Activated CD8-positive, alpha-beta T cell treated with anti-CD3 and anti-CD28 coated beads for 36 hours (primary cell): ENCODE data around the gene BAZ1B. TPM values are rescaled to one million over a fixed set of nuclear protein-coding genes. Genes with fewer than 3 reads are reported as not detected.
"Not testable (repeated sequence)": the region's sequence is repeated elsewhere in the genome, so short reads cannot be mapped to it uniquely, and the experiment has no call there.

ENCODE experiments used
- ATAC-seq: fragments of 200-7000 bp; cut with Tn5 transposase; one replicate; pipeline ENCODE4 v1.10.0; 2021; ENCODE audit warnings: mild to moderate bottlenecking, moderate library complexity
- CTCF ChIA-PET: fragments of 350-600 bp; sonication (Branson Sonifier 250); formaldehyde crosslinking; loops from one replicate; lab custom pipeline; 2021; ENCODE audit warnings: antibody characterized with exemption; lab: Charles Lee
- POLR2A ChIA-PET: fragments of 350-600 bp; sonication (Branson Sonifier 250); formaldehyde crosslinking; loops from one replicate; lab custom pipeline; 2021; ENCODE audit warnings: antibody characterized with exemption; lab: Charles Lee
- DNase-seq: peaks from one replicate; pipeline ENCODE4 v3.0.0-alpha.2; 2020
- H3K27ac Mint-ChIP-seq: one replicate; pipeline ENCODE4 v1.8.0; 2021; ENCODE audit warnings: mild to moderate bottlenecking, mixed read lengths
- H3K27me3 Mint-ChIP-seq: one replicate; pipeline ENCODE4 v1.8.0; 2021; ENCODE audit warnings: mixed read lengths
- H3K36me3 Mint-ChIP-seq: one replicate; pipeline ENCODE4 v1.8.0; 2021; ENCODE audit warnings: low read depth, mixed read lengths
- H3K4me1 Mint-ChIP-seq: one replicate; pipeline ENCODE4 v1.8.0; 2021; ENCODE audit warnings: low read depth, mixed read lengths
- H3K4me3 Mint-ChIP-seq: one replicate; pipeline ENCODE4 v1.8.0; 2021; ENCODE audit warnings: mild to moderate bottlenecking, moderate library complexity, mixed read lengths
- H3K9me3 Mint-ChIP-seq: one replicate; pipeline ENCODE4 v1.8.0; 2021; ENCODE audit warnings: mixed read lengths
- CTCF ChIP-seq: fragments of 200-600 bp; IDR thresholded peaks from one replicate; pipeline ENCODE4 v1.8.0; 2022; ENCODE audit warnings: antibody characterized with exemption, mild to moderate bottlenecking
- intact Hi-C: fragments of 100-400 bp; cut with micrococcal nuclease; formaldehyde crosslinking; loops from one replicate; pipeline ENCODE4 v1.10.0; 2022
- total RNA-seq, 2 experiments: library from RNA; stranded (reverse); gene quantifications; one replicate each; pipeline ENCODE4 v1.2.3, GENCODE V29; 2021

Gene BAZ1B
- total RNA-seq, 2 experiments from 2014 or later: 82.4 to 82.6 TPM

DNA sequence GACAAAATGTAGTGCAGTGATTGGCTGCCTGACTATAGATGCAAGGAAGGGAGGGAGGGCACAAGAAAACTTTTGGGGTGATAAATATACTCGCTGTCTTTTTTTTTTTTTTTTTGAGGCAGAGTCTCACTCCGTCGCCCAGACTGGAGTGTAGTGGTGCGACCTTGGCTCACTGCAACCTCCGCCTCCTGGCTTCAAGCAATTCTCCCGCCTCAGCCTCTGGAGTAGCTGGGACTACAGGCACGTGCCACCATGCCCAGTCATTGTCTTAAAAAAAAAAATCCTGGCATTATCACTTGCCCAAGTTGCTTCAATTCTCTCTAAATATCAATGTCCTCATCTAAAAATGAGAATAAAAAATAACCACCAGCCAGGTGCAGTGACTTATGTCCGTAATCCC, 96.1 kb downstream of the BAZ1B start:
- ChIA-PET POLR2A (no interaction called here), CTCF (interaction anchor here (1.0 kb wide), 1 partner anchor 601 kb away, joined by 3 read pairs; no protein-coding TSS in a partner anchor)
- no peak for TF ChIP-seq CTCF
- no peaks in the 10 kb centered on the region for H3K4me1 Mint-ChIP-seq
- H3K36me3 Mint-ChIP-seq: no peaks in the 10 kb centered on the region
- no peak overlapping the region for H3K27ac Mint-ChIP-seq
- DNase-seq (no peak), ATAC-seq (no peak)
- intact Hi-C loops: no loop called here
- H3K27me3 Mint-ChIP-seq: peaks cover 4% of the 10 kb centered on the region
- H3K4me3 Mint-ChIP-seq: no peak overlapping the region
- H3K9me3 Mint-ChIP-seq: no peaks in the 10 kb centered on the region

DNA sequence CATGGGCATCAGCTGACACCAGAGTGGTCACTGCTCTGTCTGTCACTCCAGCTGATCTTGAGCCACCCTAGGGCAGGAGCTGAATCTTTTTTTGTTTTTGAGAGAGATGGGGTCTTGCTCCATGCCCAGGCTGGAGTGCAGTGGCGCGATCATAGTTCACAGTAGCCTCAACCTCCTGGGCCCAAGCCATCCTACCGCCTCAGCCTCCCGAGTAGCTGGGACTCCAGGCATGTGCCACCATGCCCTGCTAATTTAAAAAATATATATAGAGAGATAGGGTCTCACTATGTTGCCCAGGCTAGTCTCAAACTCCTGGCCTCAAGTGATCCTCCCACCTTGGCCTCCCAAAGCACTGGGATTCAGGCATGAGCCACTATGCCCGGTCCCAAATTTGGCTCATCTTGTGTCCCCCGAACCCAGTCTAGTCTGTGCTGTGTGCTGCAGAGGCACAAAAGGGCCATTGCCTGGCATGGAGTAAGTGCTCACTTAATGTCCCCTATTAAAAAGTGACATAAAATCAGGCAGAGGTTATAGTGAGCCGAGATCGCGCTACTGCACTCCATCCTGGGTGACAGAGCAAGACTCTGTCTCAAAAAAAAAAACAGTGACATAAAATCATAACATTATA, 96.6 kb downstream of the BAZ1B start:
- DNase-seq (no peak), ATAC-seq (no peak)
- CTCF ChIA-PET: no interaction called here
- Mint-ChIP-seq H3K4me1 (no peaks in the 10 kb centered on the region), H3K27me3 (peaks cover 4% of the 10 kb centered on the region), H3K36me3 (no peaks in the 10 kb centered on the region), H3K27ac (no peak overlapping the region), H3K4me3 (no peak overlapping the region), H3K9me3 (no peaks in the 10 kb centered on the region)
- TF ChIP-seq CTCF: no peak
- POLR2A ChIA-PET: no interaction called here
- intact Hi-C loops: no loop called here

GRCh38 chr7:73424489-73424885, 97.6 kb downstream of the BAZ1B start:
- ChIA-PET POLR2A (interaction anchor here (0.8 kb wide), 1 partner anchor 52 kb away, joined by 3 read pairs; no protein-coding TSS in a partner anchor), CTCF (no interaction called here)
- no peak for DNase-seq
- Mint-ChIP-seq H3K9me3 (no peaks in the 10 kb centered on the region), H3K36me3 (no peaks in the 10 kb centered on the region), H3K4me3 (no peak overlapping the region), H3K4me1 (no peaks in the 10 kb centered on the region), H3K27ac (no peak overlapping the region), H3K27me3 (peaks cover 4% of the 10 kb centered on the region)
- intact Hi-C loops: no loop called here
- TF ChIP-seq CTCF: no peak
- no peak for ATAC-seq

DNA sequence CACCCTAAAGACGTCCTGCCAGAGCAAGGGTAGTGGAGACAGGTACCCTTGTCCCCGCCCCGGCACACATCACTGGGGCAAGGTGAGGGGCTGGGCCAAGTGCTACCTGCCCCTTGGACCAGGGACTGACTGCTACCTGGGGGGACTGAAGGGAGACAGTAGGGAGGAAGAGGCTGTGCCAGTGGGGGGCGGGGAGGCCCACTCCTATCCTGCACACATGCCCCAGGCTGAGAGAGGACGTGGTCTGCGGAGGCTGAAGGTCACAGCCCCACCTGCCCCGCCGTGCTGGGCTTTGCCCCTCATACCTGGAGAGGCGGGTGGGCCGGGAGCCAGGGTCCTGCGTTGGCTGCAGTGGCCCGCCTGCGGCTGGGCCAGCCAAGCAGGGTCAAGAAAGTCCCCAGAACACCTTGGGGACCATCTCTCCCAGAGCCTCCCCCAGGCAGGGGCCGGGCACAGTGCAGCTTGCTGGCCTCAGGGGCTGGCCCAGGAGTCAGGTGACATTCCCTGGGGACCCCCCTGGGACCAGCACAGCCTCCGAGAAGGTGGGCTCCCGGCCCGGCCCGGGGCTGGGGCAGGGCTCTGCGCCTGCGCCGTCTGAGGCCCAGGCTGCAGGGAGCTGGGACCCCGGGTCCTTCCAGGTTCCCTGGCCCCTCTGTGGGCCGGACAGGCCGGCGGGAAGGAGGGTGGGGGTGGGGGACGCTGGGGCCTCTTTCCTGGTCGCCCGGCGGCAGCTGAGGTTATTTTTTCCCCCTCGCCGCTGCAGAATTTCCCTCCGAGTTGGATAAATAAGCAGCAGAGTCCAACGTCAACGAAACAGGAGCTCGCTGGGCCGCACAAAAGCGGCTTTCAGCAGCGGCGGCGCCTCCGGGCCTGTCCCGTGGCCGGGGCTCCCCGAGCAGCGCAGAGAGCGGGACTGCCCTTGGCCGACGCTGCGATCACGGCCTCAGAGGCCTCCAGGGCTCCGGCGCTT, 98.3 kb downstream of the BAZ1B start:
- no peak overlapping the region for H3K27ac Mint-ChIP-seq
- ChIA-PET POLR2A (interaction anchor here (0.8 kb wide), 1 partner anchor 51 kb away, joined by 3 read pairs; no protein-coding TSS in a partner anchor), CTCF (no interaction called here)
- intact Hi-C loops: no loop called here
- no peaks in the 10 kb centered on the region for H3K9me3 Mint-ChIP-seq
- no peaks in the 10 kb centered on the region for H3K36me3 Mint-ChIP-seq
- ATAC-seq (no peak), DNase-seq (no peak)
- no peaks in the 10 kb centered on the region for H3K4me1 Mint-ChIP-seq
- no peak overlapping the region for H3K4me3 Mint-ChIP-seq
- peaks cover 4% of the 10 kb centered on the region for H3K27me3 Mint-ChIP-seq
- no peak for TF ChIP-seq CTCF

- POLR2A ChIA-PET, H3K27me3 Mint-ChIP-seq, ATAC-seq, H3K27ac Mint-ChIP-seq, H3K9me3 Mint-ChIP-seq, H3K4me1 Mint-ChIP-seq, H3K4me3 Mint-ChIP-seq, DNase-seq, H3K36me3 Mint-ChIP-seq, CTCF ChIA-PET, intact Hi-C loops: not testable (repeated sequence)
These were observed 101.5 kb downstream of the BAZ1B start for GRCh38 chr7:73420610-73421009.

GRCh38 chr7:73420016-73420415, 102.1 kb downstream of the BAZ1B start:
- POLR2A ChIA-PET, H3K36me3 Mint-ChIP-seq, ATAC-seq, H3K4me3 Mint-ChIP-seq, H3K27me3 Mint-ChIP-seq, DNase-seq, H3K4me1 Mint-ChIP-seq, H3K9me3 Mint-ChIP-seq, intact Hi-C loops, H3K27ac Mint-ChIP-seq, CTCF ChIA-PET: not testable (repeated sequence)
